CD4-positive, alpha-beta T cell treated with Interferon gamma for 1 hour (primary cell): Measurements from ENCODE around the gene PLEKHG5.

Experiments
- DNase-seq: peaks from one replicate; pipeline ENCODE4 v3.0.0-alpha.2; 2020

Gene PLEKHG5

DNA sequence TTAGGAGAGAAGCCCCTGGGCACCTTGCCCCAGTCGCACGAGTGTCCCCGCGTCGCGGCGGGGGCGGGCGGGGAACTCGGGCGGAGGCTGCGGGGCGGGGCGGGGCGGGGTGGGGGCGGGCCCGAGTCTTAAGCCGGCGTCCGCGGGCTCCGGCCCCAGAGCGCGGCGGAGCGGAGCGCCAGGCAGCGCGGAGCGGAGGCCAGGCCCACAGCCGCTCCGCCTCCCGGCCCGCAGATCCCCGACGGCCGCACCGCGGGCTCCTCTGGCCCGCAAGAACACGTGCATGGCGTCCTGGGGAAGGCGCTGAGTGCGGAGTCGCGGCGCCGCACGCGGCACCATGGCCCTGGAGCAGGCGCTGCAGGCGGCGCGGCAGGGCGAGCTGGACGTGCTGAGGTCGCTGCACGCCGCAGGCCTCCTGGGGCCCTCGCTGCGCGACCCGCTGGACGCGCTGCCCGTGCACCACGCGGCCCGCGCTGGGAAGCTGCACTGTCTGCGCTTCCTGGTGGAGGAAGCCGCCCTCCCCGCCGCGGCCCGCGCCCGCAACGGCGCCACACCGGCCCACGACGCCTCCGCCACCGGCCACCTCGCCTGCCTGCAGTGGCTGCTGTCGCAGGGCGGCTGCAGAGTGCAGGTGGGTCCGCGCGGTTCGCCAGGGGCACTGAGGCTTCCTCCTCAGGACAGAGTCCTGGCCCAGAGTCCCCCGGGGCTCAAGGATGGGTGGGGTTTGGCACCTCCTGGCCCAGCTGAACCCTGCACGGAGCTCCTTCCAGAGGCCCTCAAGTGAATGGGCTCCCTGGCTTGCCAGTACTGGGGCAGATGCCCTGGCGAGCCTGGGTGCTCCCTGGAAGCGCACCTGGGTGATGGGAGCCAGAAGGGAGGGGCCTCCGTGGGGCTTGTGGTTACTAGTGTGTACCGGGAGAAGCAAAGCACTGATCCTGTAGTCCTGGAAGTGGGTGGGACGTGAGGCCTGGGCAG lies 66.6 kb downstream of the PLEKHG5 start, which contains the start of gene ESPN:
Gene ESPN (plus strand): TSS at position 158 of the 975 bp plus-strand sequence. CDS start 180 bp downstream, at position 338.
- no peak for DNase-seq

DNA sequence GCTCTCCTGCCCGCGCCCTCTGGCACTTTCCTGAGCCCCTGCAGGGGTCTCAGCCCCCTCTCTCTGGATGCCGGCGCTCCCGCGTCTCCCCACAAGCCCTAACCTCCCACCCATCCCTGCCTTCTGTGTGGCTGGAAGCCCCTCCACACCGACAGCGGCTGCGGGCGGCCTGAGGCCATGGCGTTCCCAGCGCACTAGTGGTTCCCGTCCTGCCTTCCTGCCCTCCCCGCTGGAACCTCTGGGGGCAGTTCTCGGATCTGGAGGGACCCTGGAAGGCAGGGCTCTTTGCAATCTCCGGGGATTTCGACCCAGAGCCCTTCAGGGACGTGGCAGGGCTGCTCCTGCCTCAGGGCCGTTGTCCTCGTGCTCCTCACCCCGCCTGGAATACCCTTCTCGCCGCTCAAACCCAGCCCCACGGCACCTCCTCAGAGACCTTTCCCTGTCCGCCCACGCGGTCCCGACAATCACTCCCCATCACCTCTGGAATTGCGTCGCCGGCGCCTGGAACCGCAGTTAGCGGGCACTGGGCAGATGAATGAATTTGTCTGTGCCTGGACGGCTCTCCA lies 67.4 kb downstream of the PLEKHG5 start:
- no peak for DNase-seq

DNA sequence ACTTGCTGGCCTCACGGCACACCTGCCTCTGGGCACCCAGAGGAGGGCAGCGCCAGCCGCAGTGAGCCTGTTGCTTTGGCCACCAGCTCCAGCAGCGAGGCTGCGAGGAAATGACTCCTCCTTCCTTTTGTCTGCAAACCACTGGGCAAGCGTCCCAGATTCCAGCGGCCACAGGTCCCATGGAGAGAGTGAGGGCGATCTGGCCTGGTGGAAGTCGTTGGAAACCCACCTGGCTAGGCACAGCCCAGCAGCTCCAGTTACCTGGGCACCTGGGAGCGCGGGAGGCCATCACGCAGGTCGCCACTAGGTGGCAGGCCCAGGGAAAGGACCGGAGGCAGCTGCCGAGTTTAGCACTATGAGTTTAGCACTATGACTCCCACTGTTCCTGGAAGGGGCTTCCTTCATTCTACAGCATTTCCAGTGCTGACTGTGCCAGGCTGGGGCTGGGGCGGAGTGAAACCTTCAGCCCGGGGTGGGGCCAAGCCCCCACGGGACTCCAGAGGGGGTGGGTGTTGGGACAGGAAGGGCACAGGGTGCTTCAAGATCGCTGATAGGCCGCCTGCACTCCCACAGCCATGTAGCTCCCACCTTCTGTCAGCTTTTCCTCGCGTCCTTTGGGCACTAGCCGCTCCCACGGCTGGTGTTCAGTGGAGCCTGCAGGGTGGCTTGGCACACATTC lies 68.0 kb downstream of the PLEKHG5 start:
- DNase-seq, result peak; percentile 59

DNA sequence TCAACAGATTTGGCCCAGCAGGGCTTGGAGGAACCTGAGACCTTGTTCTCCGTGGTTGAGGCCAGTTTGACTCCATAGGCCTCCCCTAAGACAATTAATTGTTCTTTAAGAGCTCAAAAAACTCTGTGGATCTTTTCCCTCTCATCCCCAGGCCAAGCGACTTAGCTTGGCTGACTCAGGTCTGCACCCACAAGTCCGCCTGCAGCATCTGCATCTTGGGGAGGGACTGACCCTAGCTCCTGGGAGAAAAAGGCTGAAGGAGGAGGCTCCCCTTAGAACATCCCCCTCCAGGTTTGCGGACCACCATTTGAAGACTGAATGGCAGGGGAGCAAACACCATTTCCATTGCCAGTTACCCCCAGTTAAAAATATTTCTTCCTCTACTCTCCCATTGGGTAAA lies 70.2 kb downstream of the PLEKHG5 start:
- DNase-seq, result no peak

DNA sequence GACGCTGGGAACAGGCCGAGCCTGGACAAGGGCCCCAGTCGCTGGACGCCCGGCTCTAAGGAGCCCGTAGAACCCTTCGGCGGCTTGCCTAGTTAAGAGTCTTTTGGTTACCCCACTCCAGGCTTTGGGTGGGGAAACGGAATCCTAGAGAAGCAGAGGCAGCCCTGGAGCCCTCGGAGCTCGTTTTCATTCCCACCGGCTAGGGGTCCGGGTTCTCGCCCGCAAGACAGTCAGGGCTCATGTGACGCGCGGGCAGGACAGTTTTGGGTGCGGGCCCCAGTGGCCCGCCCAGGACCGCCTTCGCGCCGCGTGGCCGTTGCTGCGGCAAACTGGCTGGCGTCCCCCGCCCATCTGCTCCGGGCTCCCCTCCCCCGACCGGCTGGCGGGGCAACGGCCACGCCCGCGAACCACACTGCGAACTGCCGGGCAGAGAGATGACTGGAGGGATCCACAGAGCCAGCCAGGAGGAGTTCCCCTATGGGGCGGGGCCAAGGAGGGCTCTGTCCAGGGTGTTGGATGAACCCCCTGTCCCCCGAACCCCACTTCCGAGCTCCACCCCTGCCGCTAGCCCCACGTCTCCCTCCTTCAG lies 70.9 kb downstream of the PLEKHG5 start:
- DNase-seq, result no peak

DNA sequence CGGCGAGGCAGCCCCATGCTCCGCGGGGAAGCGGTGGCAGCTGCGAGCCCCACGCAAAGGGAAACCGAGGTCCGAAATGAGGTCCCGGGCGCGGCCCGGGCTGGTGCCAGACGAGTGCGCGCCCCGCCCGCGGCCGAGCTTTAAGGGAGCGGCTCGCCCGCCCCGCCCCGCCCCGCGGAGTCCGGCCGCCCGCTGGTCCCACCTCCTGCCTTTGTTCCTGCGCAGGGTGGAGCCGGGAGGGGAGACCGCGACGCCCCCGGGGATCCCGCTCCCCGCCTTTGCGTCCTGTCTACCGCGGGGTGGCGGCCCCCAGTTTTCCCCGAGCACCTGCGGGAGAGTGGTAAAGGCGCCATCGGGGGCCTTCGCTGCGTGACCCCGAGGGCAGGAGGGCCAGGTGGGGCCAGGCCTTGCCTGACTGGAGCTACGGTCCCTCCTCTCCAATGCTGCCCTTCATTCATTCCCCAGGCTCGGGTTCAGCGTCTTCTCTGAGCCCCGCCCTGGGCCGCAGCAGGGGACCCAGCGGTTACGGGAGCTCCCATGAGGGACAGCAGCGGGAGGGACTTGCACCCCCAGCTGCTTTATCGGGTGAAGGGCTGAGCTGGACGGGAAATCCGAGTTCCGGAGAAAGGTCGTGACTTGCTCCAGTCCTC lies 71.5 kb downstream of the PLEKHG5 start, which contains the start of gene HES2:
Gene HES2 (minus strand): TSS at position 116 of the 650 bp plus-strand sequence. CDS start 99 bp downstream, at position 17.
- DNase-seq, result no peak

DNA sequence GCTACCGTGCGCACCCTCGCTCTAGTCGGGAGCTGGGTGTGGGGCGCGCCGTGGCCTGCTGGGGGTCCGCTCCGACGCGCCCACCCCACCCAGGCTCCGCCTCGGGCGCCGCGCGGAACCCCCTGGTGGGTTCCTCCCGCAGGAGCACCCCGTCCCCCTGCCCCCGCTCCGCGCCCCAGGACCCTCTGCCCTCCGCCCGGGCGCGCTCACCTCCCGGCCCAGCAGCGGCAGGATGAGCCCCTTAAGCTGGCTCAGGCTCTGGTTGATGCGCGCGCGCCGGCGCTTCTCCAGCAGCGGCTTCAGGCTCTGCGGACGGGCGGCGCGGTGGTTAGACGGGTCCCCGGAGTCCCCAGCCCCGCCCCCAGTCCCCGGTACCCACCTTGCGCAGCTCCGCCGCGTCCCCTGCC lies 72.1 kb downstream of the PLEKHG5 start:
- DNase-seq, result no peak

DNA sequence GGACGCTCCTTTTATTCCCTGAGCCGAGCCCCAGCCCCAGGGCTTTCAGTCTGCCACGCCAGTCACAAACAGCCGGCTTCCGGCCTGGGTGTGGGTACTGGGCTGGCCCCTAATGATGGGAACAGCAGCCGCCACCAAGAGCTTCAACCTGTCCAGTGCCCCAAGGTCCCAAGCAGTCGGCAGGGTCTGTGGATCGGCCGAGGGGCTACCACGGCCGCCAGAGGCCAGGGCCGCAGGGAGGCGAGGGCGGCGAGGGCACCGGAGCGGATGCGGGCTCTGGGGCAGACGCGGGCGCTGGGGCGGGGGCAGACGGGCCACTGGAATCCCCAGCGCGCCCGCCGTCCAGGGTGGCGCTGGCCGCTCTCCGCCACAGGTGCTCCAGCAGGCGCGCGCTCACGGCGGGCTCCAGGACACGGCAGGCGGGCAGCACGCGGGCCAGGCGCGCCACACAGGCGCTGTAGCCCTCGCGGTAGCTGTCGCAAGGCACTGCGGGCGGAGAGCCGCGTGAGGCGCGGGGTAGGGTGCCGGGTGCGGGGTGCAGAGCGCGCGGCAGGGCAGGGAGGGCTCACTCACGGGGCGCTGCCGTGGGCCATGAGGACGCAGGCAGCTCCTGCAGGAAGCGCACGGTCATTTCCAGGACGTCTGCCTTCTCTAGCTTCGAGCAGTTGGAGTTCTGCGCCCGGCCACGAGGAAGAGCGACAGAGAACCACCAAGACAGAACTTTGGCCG lies 72.6 kb downstream of the PLEKHG5 start:
- no peak for DNase-seq

DNA sequence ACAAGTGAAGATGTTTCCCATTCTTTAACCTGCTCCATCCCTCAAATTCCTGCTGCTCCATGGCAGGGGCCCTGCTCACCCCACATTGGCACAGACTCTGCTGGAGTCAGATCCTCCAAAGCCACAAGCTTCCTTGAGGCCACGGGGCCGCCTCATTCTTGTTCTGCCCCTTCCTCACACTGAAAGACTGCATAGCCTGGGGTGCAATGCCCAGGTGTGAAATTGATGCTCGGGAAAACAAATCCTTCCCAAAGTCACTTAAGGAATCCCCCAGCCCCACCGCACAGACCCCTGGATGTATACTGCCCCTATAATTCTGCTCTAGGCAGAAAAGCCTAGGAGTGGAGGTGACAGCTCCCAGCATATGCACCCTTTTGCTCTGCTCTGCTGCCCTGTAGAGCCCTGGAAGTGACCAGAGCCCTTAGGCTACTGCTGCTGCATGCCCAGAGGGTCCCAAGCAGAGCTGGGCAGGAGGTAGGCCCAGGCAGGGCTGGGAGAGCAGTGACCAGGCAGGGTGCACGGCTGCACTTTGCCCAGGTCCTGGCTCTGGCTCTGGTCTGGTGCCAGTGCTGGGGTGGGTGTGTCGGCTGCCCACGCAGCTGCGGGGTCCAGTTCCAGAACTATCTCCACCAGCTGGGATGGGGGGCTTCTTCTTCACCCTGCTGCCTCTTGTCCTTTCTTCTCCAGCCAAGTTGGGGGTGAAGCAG lies 73.4 kb downstream of the PLEKHG5 start:
- DNase-seq, result no peak
